Astrocyte of the cerebellum (primary cell): ENCODE results near the gene TUT1.

ENCODE experiments used
- DNase-seq: peaks from one replicate; pipeline ENCODE4 v3.0.0-alpha.2; 2011; ENCODE audit warnings: low read depth
- H3K4me3 ChIP-seq: 2 replicates; pipeline ENCODE4 v1.5.1; 2011; ENCODE audit warnings: mild to moderate bottlenecking, low read depth, low read length, moderate library complexity
- in situ Hi-C: cut with HindIII; loops from 2 replicates; pipeline ENCODE4 v1.10.0; 2017; ENCODE audit warnings: low sequenced_read_pairs
- TF ChIP-seq, protein P1 (sequence below): IDR thresholded peaks from 2 replicates; pipeline ENCODE4 v1.5.1; 2012; ENCODE audit warnings: low read length, low read depth, moderate library complexity, mild to moderate bottlenecking; ENCODE audit errors: missing control alignments

Gene TUT1

DNA sequence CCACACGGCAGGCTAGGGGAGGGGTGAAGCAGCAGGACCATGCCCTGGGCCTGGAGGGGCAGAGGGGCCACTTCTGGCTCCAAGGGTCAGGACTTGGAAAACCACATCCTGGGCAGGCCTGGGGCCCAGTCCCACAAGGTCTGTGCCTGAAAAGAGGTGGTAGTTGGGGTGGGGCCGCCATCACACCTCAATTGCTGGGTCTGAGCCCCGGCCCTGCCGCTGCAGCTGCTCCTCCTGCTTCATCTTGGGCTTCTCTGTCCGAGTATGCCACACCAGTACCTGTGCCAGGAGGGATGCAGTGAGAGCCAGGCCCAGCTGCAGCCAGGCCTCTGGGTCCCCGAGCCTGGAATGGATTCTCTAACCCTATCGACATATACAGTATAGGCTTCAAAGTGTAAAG, 24.2 kb upstream of the TUT1 start:
- in situ Hi-C loops, result no loop called here
- TF ChIP-seq, protein P1, sequence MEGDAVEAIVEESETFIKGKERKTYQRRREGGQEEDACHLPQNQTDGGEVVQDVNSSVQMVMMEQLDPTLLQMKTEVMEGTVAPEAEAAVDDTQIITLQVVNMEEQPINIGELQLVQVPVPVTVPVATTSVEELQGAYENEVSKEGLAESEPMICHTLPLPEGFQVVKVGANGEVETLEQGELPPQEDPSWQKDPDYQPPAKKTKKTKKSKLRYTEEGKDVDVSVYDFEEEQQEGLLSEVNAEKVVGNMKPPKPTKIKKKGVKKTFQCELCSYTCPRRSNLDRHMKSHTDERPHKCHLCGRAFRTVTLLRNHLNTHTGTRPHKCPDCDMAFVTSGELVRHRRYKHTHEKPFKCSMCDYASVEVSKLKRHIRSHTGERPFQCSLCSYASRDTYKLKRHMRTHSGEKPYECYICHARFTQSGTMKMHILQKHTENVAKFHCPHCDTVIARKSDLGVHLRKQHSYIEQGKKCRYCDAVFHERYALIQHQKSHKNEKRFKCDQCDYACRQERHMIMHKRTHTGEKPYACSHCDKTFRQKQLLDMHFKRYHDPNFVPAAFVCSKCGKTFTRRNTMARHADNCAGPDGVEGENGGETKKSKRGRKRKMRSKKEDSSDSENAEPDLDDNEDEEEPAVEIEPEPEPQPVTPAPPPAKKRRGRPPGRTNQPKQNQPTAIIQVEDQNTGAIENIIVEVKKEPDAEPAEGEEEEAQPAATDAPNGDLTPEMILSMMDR, result no peak

DNA sequence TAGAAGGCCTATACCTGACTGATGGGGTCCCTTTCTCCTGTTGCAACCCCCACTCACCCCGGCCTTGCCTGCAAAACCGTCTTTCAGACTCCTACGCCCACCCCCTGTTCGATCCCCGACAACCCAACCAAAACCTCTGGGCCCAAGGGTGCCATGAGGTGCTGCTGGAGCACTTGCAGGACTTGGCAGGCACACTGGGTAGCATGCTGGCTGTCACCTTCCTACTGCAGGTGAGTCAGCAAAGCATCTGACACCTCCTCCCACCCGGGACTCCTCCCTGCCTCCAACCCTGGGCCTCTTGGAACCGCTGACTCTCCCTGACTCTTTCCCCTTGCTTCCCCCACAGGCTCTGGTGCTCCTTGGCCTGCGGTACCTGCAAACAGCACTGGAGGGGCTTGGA, 23.0 kb upstream of the TUT1 start:
- TF ChIP-seq, protein P1, result no peak
- in situ Hi-C loops, result no loop called here

More for the DNA sequence above, 24.2 kb upstream of the TUT1 start:
- H3K4me3 ChIP-seq, result no peak overlapping the region
- DNase-seq, result no peak

DNA sequence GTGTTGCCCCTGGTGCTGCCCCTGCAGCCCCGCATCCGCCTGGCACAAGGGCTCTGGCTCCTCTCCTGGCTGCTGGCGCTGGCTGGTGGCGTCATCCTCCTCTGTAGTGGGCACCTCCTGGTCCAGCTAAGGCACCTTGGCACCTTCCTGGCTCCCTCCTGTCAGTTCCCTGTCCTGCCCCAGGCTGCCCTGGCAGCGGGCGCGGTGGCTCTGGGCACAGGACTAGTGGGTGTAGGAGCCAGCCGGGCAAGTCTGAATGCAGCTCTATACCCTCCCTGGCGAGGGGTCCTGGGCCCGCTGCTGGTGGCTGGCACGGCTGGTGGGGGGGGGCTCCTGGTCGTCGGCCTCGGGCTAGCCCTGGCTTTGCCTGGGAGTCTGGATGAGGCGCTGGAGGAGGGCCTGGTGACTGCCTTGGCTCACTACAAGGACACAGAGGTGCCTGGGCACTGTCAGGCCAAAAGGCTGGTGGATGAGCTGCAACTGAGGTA, 22.0 kb upstream of the TUT1 start:
- TF ChIP-seq, protein P1, result no peak
- in situ Hi-C loops, result no loop called here
- H3K4me3 ChIP-seq, result no peak overlapping the region
- DNase-seq, result no peak

More for the DNA sequence above, 23.0 kb upstream of the TUT1 start:
- H3K4me3 ChIP-seq, result no peak overlapping the region
- DNase-seq, result no peak

DNA sequence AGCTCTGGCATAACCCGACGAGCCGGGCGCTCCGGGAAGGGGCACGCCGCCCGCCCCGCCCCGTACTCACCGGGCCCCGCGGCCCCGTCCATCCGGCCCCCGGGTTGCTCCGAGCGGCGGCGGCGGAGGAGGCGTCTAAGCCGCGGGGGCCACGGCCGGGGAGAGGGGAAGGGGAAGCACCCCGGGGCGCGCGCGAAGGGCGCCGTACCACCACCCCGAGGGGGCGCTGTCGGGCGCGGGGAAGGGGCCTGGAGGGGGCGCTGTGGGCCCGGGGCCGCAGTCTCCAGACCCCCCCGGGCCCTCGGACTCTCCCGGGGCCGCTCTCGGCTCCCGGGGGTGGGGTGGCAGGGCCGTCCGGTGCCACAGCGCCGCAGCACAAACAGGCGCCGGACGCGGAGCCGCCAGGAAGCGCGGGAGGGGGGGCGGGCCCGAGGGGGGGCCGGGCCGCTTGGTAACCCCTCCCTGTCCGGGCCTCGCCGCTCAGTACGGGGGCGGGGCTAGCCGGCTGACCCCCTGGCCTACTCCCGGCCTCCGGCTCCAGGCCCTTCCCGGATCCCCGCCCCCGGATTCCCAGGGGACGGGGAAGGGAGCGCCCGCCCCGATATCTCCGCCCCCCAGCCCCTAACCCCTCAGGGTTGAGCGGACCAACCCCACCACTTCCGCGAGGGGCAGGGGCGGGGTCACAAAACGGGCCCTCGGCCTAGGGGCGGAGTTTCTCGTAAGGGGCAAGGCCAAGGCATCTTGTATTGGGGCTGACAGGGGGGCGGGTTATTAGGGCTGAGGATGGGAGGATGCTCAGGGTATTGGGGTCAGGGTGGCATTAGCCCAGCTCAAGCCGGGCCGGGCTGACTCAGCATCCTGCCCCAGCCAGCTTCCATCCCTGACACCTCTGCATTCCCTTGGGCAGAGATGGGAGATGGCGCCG, 21.3 kb upstream of the TUT1 start, which contains the start of the genes EML3 and ROM1:
Gene EML3, minus strand, starts transcription at position 410 of the 925 bp plus-strand sequence. Its CDS starts 318 bp downstream, at position 92.
Gene ROM1, plus strand, starts transcription at position 892 of the 925 bp plus-strand sequence. Its CDS starts 25 bp downstream, at position 917.
- peak within 1 kb of the TSS; percentile 74 for H3K4me3 ChIP-seq
- DNase-seq, result peak; percentile 29
- TF ChIP-seq, protein P1, result peak; percentile 78
- in situ Hi-C loops, result no loop called here

DNA sequence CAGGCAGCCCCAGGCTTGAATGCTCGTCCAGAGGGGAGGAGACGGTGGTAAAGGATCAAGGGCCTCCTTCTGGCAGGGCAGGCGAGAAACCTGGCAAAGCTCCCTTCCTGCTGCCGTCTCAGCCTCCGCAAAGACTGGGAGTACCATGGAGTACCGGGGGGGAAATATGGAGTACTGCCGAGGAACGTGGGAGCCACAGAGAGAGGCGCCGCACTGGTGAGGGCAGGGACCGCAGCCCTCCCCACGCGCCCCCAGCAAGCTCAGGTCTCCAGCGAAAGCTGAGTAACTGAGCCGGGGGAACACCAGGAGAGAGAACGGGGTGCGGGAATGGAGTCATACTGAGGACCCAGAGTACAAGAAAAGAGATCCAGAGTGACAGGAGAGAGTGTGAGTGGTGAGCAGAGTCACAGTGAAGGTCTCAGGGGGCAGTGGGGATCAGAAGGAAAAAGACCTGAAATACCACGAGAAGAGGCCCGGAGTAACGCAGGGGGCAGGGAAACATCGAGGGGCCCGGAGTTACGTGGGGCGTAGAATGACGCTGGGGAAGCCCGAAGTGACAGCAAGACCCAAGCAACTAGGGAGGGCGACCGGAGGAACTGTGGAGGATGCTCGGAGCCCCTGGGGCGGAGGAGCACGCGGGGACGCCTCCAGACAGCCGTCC, 20.5 kb upstream of the TUT1 start:
- TF ChIP-seq, protein P1, result no peak
- peak overlapping the region; percentile 74 for H3K4me3 ChIP-seq
- in situ Hi-C loops, result no loop called here
- peak; percentile 43 for DNase-seq

DNA sequence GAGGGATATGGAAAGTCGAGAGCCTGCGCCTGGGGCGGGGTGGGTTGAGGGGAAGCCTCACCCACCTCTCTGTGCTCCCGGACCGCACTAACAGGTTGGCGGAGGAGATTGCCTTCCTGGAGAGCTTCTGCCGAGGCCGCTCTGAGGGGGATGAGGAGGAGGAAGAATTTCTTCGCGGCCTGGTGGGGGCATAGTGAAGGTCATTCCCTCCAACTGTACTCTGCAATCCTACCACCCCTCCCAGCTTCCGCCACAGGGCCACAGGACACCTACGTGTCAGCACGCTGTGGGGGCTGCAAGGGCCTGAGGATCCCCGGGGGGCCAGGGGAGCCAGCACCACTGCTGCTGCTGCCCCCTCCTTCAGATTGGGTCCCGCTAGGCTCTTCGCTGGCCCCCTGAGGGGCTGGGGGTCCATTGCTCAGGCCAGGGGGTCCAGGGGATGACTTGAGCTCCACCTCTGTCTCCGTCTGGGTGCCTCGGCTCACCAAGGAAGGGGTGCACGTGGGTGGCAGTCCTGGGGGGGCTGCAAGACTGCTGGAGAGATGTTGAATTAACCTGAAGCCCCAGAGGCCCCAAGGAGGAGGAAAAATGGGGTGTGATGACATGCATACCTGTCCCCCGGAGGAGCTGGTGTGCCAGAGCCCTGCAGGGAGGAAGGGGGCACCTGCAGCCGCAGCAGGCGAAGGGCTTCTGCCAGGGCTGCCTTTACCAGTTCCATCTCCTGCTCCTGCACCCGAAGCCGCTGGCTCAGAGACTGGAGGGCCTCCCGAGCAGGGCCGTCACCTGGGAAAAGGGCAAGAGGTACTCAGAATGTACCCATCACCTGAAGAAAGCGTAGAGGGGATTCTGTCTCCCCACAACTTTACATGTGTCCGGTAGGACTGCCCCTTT, 19.7 kb upstream of the TUT1 start:
- peak overlapping the region; percentile 74 for H3K4me3 ChIP-seq
- no peak for DNase-seq
- in situ Hi-C loops, result no loop called here
- TF ChIP-seq, protein P1, result no peak
